GM12878 (cell line): ENCODE measurements around the gene PRDX3. TPM values are rescaled to one million over a fixed set of nuclear protein-coding genes. Genes with fewer than 3 reads are reported as not detected.
A peak's percentile ranks its signal among the peaks of the same experiment; 100 is the strongest.

ENCODE experiments used
- ATAC-seq: fragments of 200-7000 bp; cut with Tn5 transposase; 3 replicates; pipeline ENCODE4 v1.9.1; 2020; ENCODE audit warnings: mild to moderate bottlenecking, moderate library complexity
- BruUV-seq: library from RNA; stranded (reverse); fragments of 400-500 nt; replicated peaks from 2 replicates; lab custom pipeline; 2021; lab: Mats Ljungman, UMichigan
- CTCF ChIA-PET: fragments of 300-600 bp; sonication (Branson Sonifier 250); formaldehyde crosslinking; extraction: SDS; loops from one replicate; lab custom pipeline; 2021; ENCODE audit warnings: inconsistent platforms; lab: Yijun Ruan, JAX
- POLR2A ChIA-PET: fragments of 350-600 bp; formaldehyde crosslinking; extraction: SDS; loops from one replicate; lab custom pipeline; 2021; ENCODE audit warnings: inconsistent platforms; lab: Charles Lee
- RAD21 ChIA-PET: fragments of 300-600 bp; sonication (Branson Sonifier 250); formaldehyde crosslinking; loops from one replicate; lab custom pipeline; 2023; ENCODE audit warnings: antibody characterized with exemption; ENCODE audit not compliant: unreplicated experiment; lab: Charles Lee
- SMC1A ChIA-PET: fragments of 300-600 bp; sonication (Branson Sonifier 250); formaldehyde crosslinking; loops from one replicate; lab custom pipeline; 2023; ENCODE audit not compliant: unreplicated experiment, uncharacterized antibody; lab: Charles Lee
- DNase-seq: peaks from one replicate; pipeline ENCODE4 v3.0.0-alpha.2; 2011; ENCODE audit warnings: low read depth, low spot score
- FAIRE-seq: peaks from 3 replicates; lab custom pipeline; 2011; peaks lifted over from hg19 to GRCh38; lab: Jason Lieb, UNC
- H2AFZ ChIP-seq: 2 replicates; pipeline ENCODE4 v1.6.0; 2011; ENCODE audit warnings: low read depth, low read length, control low read depth; ENCODE audit not compliant: control insufficient read depth
- H3K27ac ChIP-seq: 2 replicates; pipeline ENCODE4 v1.5.1; 2011; ENCODE audit warnings: control low read depth; ENCODE audit not compliant: control insufficient read depth, insufficient read depth
- H3K27me3 ChIP-seq, 2 experiments: replicated peaks in 1 of 2; 2 replicates each; pipeline versions ENCODE4 v1.6.0 to v1.6.1; 2011; ENCODE audit warnings: low read length in 1 of 2; ENCODE audit not compliant: control insufficient read depth in 2 of 2, insufficient read depth in 2 of 2
- H3K36me3 ChIP-seq, 2 experiments: 2 replicates each; pipeline ENCODE4 v1.5.1; 2011; ENCODE audit warnings: low read length in 1 of 2; ENCODE audit not compliant: control insufficient read depth in 2 of 2, insufficient read depth in 2 of 2
- H3K4me1 ChIP-seq: 2 replicates; pipeline ENCODE4 v1.6.1; 2011; ENCODE audit warnings: mild to moderate bottlenecking, low read length, moderate library complexity, mixed read lengths; ENCODE audit not compliant: control insufficient read depth, insufficient read depth
- H3K4me2 ChIP-seq: 2 replicates; pipeline ENCODE4 v1.6.0; 2011; ENCODE audit warnings: control low read depth; ENCODE audit not compliant: control insufficient read depth, insufficient read depth
- H3K4me3 ChIP-seq: fragments of 200-600 bp; sonication (generic); 2 replicates; pipeline ENCODE4 v1.5.1; 2016
- H3K79me2 ChIP-seq: 2 replicates; pipeline ENCODE4 v1.6.0; 2011; ENCODE audit warnings: low read length; ENCODE audit not compliant: control insufficient read depth, insufficient read depth
- H3K9ac ChIP-seq: 2 replicates; pipeline ENCODE4 v1.8.0; 2011; ENCODE audit warnings: low read length, control low read depth, mixed read lengths; ENCODE audit not compliant: control insufficient read depth, insufficient read depth
- H3K9me3 ChIP-seq: replicated peaks from 3 replicates; pipeline ENCODE4 v1.5.1; 2011; ENCODE audit warnings: mild to moderate bottlenecking, low read length; ENCODE audit not compliant: control insufficient read depth, insufficient read depth
- H4K20me1 ChIP-seq: 2 replicates; pipeline ENCODE4 v1.6.0; 2011; ENCODE audit not compliant: control insufficient read depth, insufficient read depth
- ATF7 ChIP-seq: fragments of 450-650 bp; IDR thresholded peaks from 2 replicates; pipeline ENCODE4 v1.6.1; 2016; ENCODE audit warnings: low read depth, mild to moderate bottlenecking
- BRCA1 ChIP-seq: IDR thresholded peaks from 2 replicates; pipeline ENCODE4 v1.6.1; 2011; ENCODE audit warnings: low read depth, low read length, improper control_type of control experiment
- CHD2 ChIP-seq: IDR thresholded peaks from 2 replicates; pipeline ENCODE4 v1.6.1; 2011; ENCODE audit warnings: low read depth, low read length, improper control_type of control experiment, borderline replicate concordance
- EGR1 ChIP-seq, 2 experiments: IDR thresholded peaks; 1 replicate in 1 of 2; 2 replicates in 1 of 2; pipeline ENCODE4 v1.6.1; 2011 to 2012; ENCODE audit warnings: low read depth in 2 of 2, low read length in 2 of 2, borderline replicate concordance in 1 of 2, mild to moderate bottlenecking in 1 of 2, moderate library complexity in 1 of 2
- EP300 ChIP-seq, 2 experiments: fragments of 150-350 bp in 1 of 2; IDR thresholded peaks; 2 replicates each; pipeline ENCODE4 v1.6.1; 2011 to 2012; ENCODE audit warnings: low read depth in 2 of 2, low read length in 2 of 2, borderline replicate concordance in 1 of 2, improper control_type of control experiment in 1 of 2, inconsistent platforms in 1 of 2; ENCODE audit not compliant: control insufficient read depth in 1 of 2
- GATAD2B ChIP-seq: fragments of 450-650 bp; conservative IDR thresholded peaks from 2 replicates; pipeline ENCODE4 v1.6.1; 2017; ENCODE audit warnings: low read depth, mild to moderate bottlenecking, moderate library complexity
- HDAC2 ChIP-seq: fragments of 200-600 bp; sonication (generic); IDR thresholded peaks from 2 replicates; pipeline ENCODE4 v1.6.1; 2017
- JUNB ChIP-seq: IDR thresholded peaks from 2 replicates; pipeline ENCODE4 v1.6.1; 2016; ENCODE audit warnings: antibody characterized with exemption, mild to moderate bottlenecking
- NFIC ChIP-seq: IDR thresholded peaks from 2 replicates; pipeline ENCODE4 v1.6.1; 2012; ENCODE audit warnings: low read depth, mild to moderate bottlenecking, inconsistent platforms, low read length, moderate library complexity
- RAD51 ChIP-seq: fragments of 450-650 bp; IDR thresholded peaks from 2 replicates; pipeline ENCODE4 v1.6.1; 2016; ENCODE audit warnings: moderate library complexity, mild to moderate bottlenecking, inconsistent platforms
- RB1 ChIP-seq: fragments of 450-650 bp; formaldehyde crosslinking; IDR thresholded peaks from 2 replicates; pipeline ENCODE4 v1.6.1; 2017; ENCODE audit warnings: mild to moderate bottlenecking, borderline replicate concordance
- RBBP5 ChIP-seq: fragments of 200-600 bp; sonication (generic); conservative IDR thresholded peaks from 2 replicates; pipeline ENCODE4 v1.6.1; 2016
- RCOR1 ChIP-seq: conservative IDR thresholded peaks from 2 replicates; pipeline ENCODE4 v1.6.1; 2012; ENCODE audit warnings: low read depth, low read length, improper control_type of control experiment
- ZBED1 ChIP-seq: IDR thresholded peaks from 2 replicates; pipeline ENCODE4 v1.6.1; 2016; ENCODE audit warnings: borderline replicate concordance
- ZSCAN29 ChIP-seq: fragments of 450-650 bp; IDR thresholded peaks from 2 replicates; pipeline ENCODE4 v1.6.1; 2017; ENCODE audit warnings: mild to moderate bottlenecking, moderate library complexity
- WGBS: methylation state at CpG from one replicate; pipeline ENCODE4 v1.1.6; 2016; ENCODE audit warnings: low lambda C conversion rate; ENCODE audit not compliant: insufficient replicate concordance, insufficient coverage; ENCODE audit errors: missing lambda C conversion rate; 5-methylcytosine and 5-hydroxymethylcytosine counted together
- in situ Hi-C: fragments of 300-500 bp; cut with MboI; formaldehyde crosslinking; loops from 9 replicates; pipeline ENCODE4 v1.14.3; 2018; ENCODE audit warnings: mixed read lengths
- intact Hi-C: fragments of 100-400 bp; cut with micrococcal nuclease; formaldehyde crosslinking; loops from one replicate; pipeline ENCODE4 v1.14.2; 2022; ENCODE audit not compliant: unreplicated experiment
- polyA plus RNA-seq, 11 experiments: library from polyadenylated mRNA; depleted of rRNA in 4 of 11; unstranded in 6 of 11; stranded (reverse) in 5 of 11; fragments of >200 nt; fragmentation: Nextera tagmentation in 4 of 11; fragmentation: Illumina TruSeq in 1 of 11; extraction: Ambion mirVana in 4 of 11; extraction: Trizol in 1 of 11; gene quantifications; 1 replicate in 1 of 11; 2 replicates in 10 of 11; pipeline versions ENCODE4 v1.2.1 to v1.2.3, GENCODE V29; 2011 to 2016; ENCODE audit warnings: inconsistent platforms in 2 of 11, missing spikeins in 2 of 11, low read depth in 1 of 11
- total RNA-seq, 4 experiments: library from RNA; depleted of rRNA in 3 of 4; stranded (reverse); fragments of >200 nt in 3 of 4; fragmentation: Illumina TruSeq in 1 of 4; extraction: Trizol in 1 of 4; gene quantifications; 2 replicates each; pipeline versions ENCODE4 v1.2.1 to v1.2.3, GENCODE V29; 2013 to 2021

The PRDX3 gene
- total and polyA plus RNA-seq, 10 of the 15 experiments (the other 5 are each of a cell fraction or from before 2014, with no cell fraction given): 195 to 1,431 (median 398) TPM

DNA sequence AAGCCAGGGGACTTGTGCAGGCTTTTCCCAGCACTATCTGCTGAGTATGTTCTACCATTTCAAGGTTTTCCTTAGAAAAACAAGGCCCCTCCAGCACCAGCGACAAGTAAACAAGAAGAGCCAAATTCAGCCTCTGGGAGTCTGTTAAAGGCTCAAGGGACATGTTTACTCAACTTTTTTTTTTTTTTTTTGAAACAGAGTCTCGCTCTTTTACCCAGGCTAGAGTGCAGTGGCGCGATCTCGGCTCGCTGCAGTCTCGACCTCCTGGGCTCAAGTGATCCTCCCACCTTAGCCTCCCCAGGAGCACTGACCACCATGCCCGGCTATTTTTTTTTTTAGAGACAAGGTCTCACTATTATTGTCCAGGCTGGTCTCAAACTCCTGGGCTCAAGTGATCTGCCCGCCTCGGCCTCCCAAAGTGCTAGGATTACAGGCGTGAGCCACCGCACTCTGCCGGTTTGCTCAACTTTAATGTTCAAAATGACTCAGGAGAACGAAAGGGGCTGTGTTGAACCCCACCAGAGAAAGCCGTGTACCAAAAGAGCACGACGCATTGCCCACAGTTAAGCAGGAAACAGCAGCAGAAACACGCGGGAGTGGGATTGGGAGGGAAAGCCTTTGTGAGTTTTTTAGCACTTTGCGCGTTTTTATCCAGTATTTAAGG is 772 bp downstream of the PRDX3 start:
- Histone ChIP-seq H3K4me1 (peaks cover 14% of the 10 kb centered on the region), H3K27me3 (no peaks in the 10 kb centered on the region), H3K79me2 (peaks cover 32% of the 10 kb centered on the region), H3K27ac (peak overlapping the region; percentile 74), H3K9me3 (no peaks in the 10 kb centered on the region), H3K36me3 (peaks cover 2 to 21% of the 10 kb centered on the region in 2 experiments), H4K20me1 (no peaks in the 10 kb centered on the region), H2AFZ (peak overlapping the region; percentile 79), H3K9ac (peak overlapping the region; percentile 90), H3K4me2 (peak overlapping the region; percentile 78), H3K4me3 (peak overlapping the region; percentile 100)
- ChIA-PET RAD21 (no interaction called here), CTCF (no interaction called here), SMC1A (interaction anchor here (1.5 to 2.1 kb wide), 3 partner anchors 13 to 22 kb away, joined by 3 to 9 read pairs (median 5); no protein-coding TSS in a partner anchor), POLR2A (no interaction called here)
- intact Hi-C loops (loop anchor here (2.0 kb wide), 1 partner anchor 97 kb away; the partner anchor contains the start of gene EIF3A), in situ Hi-C loops (loop anchor here (25.0 kb wide), 1 partner anchor 616 kb away; no protein-coding TSS in a partner anchor)
- DNase-seq: no peak
- no peak for FAIRE-seq
- peak; percentile 45 for TF ChIP-seq JUNB
- TF ChIP-seq GATAD2B: 0 out of 2 replicates have a peak, but pooled peaks have one; percentile 23
- TF ChIP-seq BRCA1: no peak
- BruUV-seq: no TSS peak
- peak; percentile 47 for ATAC-seq
- WGBS: 6% methylated on average over 21 of the region's 21 CpGs

DNA sequence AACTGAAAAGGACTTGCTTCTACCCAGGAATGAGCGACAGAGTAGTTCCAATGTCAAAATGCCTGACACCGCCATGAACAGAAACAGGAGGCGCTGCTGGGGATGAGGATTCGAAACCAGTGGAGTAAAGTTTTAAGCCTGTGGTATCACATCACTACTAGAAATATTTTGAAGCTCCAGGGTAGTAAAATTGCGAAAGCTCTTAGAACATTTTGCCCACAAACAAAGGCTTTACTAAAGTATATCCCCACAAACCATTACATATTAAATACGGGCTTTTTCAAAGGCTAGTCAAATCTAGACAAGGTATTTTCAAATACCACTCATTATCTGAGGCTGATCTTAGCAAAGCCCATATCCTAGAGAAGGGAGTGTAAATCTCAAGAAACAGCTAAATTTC is 2.4 kb downstream of the PRDX3 start:
- ChIA-PET RAD21 (interaction anchor here (0.6 to 1.6 kb wide), 4 partner anchors 12 to 205 kb away, joined by 3 to 7 read pairs (median 4); no protein-coding TSS in a partner anchor), POLR2A (interaction anchor here (0.6 kb wide), 1 partner anchor 368 kb away, joined by 4 read pairs; no protein-coding TSS in a partner anchor), SMC1A (interaction anchor here (0.7 to 2.1 kb wide), 9 partner anchors 8 to 145 kb away, joined by 3 to 9 read pairs (median 5); no protein-coding TSS in a partner anchor), CTCF (interaction anchor here (0.9 to 2.4 kb wide), 10 partner anchors 8 to 117 kb away, joined by 3 to 10 read pairs (median 3); partner anchors contain the start of gene GRK5)
- FAIRE-seq: no peak
- no peak for DNase-seq
- H2AFZ ChIP-seq: no peak overlapping the region
- no TSS peak for BruUV-seq
- H3K4me3 ChIP-seq: no peak overlapping the region
- peaks cover 14% of the 10 kb centered on the region for H3K4me1 ChIP-seq
- in situ Hi-C loops (loop anchor here (25.0 kb wide), 1 partner anchor 614 kb away; no protein-coding TSS in a partner anchor), intact Hi-C loops (loop anchor here (2.0 kb wide), 1 partner anchor 95 kb away; the partner anchor contains the start of gene EIF3A)
- H3K9ac ChIP-seq: peak overlapping the region; percentile 15; the same call in 1 of the 2 replicates
- 12% methylated on average over 6 of the region's 6 CpGs for WGBS
- no peaks in the 10 kb centered on the region for H4K20me1 ChIP-seq
- H3K9me3 ChIP-seq: no peaks in the 10 kb centered on the region
- peaks cover 7 to 31% of the 10 kb centered on the region in 2 experiments for H3K36me3 ChIP-seq
- no peak overlapping the region for H3K27ac ChIP-seq
- ATAC-seq: peak; percentile 16
- no peaks in the 10 kb centered on the region for H3K27me3 ChIP-seq
- peak overlapping the region; percentile 78 for H3K4me2 ChIP-seq
- peaks cover 32% of the 10 kb centered on the region for H3K79me2 ChIP-seq
- TF ChIP-seq RBBP5: no peak
- no peak for TF ChIP-seq CHD2
- TF ChIP-seq NFIC: peak; percentile 66
- peak; percentile 85 for TF ChIP-seq JUNB
- no peak for TF ChIP-seq RAD51
- TF ChIP-seq HDAC2: no peak
- TF ChIP-seq ZBED1: peak; percentile 37; the same call in 1 of the 2 replicates
- no peak for TF ChIP-seq EGR1 (IDR thresholded peaks at IDR 0.05; ENCODE audit: borderline replicate concordance in 1 of 2, low read depth in 2 of 2, low read length in 2 of 2)
- TF ChIP-seq RB1: no peak
- TF ChIP-seq ATF7: no peak
- no peak for TF ChIP-seq RCOR1
- no peak for TF ChIP-seq ZSCAN29
- no peak for TF ChIP-seq EP300 (IDR thresholded peaks at IDR 0.05; ENCODE audit: borderline replicate concordance in 1 of 2, control insufficient read depth in 1 of 2, low read depth in 2 of 2, low read length in 2 of 2)
